ENCODE results near the gene TFE3.

The TFE3 gene, protein sequence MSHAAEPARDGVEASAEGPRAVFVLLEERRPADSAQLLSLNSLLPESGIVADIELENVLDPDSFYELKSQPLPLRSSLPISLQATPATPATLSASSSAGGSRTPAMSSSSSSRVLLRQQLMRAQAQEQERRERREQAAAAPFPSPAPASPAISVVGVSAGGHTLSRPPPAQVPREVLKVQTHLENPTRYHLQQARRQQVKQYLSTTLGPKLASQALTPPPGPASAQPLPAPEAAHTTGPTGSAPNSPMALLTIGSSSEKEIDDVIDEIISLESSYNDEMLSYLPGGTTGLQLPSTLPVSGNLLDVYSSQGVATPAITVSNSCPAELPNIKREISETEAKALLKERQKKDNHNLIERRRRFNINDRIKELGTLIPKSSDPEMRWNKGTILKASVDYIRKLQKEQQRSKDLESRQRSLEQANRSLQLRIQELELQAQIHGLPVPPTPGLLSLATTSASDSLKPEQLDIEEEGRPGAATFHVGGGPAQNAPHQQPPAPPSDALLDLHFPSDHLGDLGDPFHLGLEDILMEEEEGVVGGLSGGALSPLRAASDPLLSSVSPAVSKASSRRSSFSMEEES

GRCh38 chrX:49043220-49043986 lies at the start of gene TFE3:
TFE3 (minus strand) TSS chrX:49043357; CDS start chrX:49043226, 131 bp downstream.
- DNase-seq (ENCODE audit: low read depth in 2 of 2) = peak; percentile 86 to 90

- DNase-seq (ENCODE audit: low read depth in 2 of 2) = no peak
These were observed 46.4 kb upstream of the TFE3 start for GRCh38 chrX:49089553-49089952.

DNA sequence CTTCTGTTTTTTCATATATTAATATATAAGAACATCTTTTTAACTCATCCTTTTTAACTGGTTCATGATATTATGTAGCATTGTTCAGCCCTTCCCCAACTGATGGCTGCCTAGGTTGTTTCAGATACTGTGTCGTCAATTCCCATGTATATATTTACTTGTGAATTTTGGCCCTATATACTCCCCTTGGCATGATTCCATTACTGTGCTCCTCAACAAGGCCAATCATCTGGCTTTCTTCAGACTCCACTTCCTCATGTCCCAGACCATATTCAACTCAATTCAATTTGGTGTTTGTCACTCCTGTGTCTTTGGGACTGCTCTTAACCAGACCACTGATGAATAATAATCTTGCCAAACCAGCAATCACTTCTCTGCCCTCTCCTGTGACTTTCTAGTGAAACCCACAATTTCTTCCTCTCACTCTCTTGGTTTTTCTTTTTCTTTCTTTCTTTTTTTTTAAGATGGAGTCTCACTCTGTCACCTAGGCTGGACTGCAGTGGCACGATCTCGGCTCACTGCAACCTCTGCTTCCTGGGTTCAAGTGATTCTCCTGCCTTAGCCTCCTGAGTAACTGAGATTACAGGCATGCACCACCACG lies 39.2 kb upstream of the TFE3 start:
- DNase-seq (ENCODE audit: low read depth in 2 of 2) = no peak

DNA sequence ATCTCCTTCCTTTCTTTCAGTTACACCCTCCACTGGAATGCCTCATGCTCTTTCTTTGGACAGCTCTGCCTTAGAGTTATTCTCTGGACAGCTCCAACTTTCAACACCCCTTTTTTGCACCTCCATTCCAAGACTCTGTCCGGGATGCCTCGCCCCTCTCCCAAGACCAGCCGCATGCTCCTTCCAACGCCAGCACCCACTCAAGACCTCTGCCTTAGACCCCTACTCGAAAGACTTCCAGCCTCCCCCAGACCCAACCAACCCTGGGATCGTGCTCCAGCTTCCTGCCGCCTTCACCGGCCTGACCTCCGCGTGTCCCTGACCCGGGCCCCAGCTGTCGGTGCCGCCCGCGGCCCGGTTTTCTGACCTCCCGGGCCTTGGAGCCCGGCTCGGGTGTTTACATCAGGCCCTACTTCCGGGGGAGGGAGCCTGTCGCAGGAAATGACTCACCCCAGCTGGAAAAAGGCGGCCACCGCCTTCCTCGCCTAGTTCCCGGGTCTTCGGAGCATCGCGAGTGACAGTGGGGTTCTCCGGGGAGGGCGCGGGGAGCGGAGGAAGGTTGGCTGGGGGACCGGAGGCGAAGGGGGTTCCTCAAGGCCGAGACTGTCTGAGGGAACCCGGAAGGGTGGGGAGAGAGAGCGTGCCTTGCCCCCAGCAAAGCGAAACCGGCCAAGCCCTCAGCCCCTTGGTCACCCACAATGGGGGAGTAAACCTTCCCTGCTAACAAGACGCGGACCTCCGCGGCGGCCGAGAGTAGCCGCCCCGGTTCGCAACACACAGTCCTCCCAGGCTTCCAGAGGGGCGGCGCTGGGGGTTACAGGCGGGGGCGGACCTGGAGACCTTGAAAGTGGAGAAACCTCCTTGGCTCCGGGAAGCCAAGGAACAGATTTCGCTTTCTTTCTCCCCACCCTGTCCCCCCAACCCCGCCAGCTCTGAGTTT lies 36.6 kb upstream of the TFE3 start, which contains the start of gene WDR45:
WDR45 (minus strand) TSS at position 399 of the 940 bp plus-strand sequence. CDS start 1,792 bp downstream, outside the sequence.
- DNase-seq (ENCODE audit: low read depth in 2 of 2) = peak; percentile 32 to 42

GRCh38 chrX:49077941-49078340 lies 34.8 kb upstream of the TFE3 start:
- no peak for DNase-seq (ENCODE audit: low read depth in 2 of 2)

DNA sequence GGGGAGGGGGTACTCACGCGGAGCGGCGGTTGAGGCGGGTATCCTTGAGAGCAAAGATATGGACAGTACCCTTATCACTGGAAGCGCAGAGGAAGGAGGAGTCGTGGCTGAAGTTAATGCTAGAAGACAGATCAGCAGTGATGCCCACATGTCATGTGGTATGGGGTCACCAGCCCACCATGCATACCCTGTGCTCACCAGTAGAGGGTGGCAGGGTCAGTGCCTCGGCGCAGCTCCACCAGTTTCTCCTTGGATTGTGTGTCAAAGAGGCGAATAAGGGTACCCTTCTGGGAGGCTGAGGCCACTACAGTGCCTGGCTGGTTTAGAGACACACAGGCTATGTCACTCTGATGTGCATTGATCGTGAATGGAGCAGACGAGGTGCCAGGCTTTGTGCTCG lies 32.2 kb upstream of the TFE3 start:
- DNase-seq (ENCODE audit: low read depth in 2 of 2) = no peak

DNA sequence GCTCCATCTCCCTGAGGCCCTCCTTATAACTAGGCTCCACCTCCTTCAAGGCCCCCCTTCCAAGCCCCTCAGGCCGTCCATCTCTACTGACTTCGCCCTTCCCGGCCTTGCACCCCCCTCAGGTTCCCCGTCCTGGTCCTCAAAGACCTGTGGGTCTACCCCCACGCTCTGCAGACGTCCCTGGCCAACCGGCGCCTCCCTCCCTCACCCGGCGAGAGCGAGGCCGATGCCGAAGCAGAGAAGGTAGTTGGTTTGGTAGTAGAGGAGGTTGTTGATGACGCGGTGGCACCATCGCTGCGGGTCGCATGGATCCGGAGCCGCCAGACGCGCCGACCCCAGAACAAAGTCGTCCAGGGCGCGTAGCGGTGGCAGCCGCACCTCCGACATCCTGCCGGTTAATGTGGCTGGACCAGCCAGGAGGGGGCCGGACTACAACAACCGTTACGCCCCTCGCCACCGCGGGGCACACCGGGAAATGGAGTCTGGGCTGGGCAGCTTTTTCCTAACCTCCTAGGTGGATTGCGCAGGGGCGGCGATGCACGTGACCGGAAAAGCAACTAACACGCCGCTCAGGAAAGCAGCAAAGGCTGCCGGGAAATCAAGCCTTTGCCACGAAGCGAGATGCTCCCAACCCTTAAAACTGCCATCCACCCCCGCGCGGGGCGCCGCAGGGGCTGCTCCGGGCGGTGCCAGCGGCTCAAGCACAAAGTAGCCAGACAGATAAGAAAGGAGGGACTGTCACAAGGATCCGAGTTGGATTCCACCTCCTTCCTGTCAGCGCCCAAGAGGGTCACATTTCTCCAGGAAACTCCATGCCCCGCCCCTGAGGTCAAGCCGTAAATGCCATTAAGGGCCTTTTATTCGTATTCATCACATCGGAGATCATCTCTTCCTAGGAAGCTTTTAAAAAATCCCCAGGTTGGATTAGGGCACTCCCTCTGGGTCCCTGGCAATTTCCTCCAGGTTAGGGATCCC lies 30.7 kb upstream of the TFE3 start, which contains the start of gene PRAF2:
PRAF2 (minus strand) TSS at position 402 of the 975 bp plus-strand sequence; CDS start at position 387, 15 bp downstream.
- peak; percentile 75 to 76 for DNase-seq (ENCODE audit: low read depth in 2 of 2)

GRCh38 chrX:49072712-49073095 lies 29.5 kb upstream of the TFE3 start:
- DNase-seq (ENCODE audit: low read depth in 2 of 2) = no peak

- DNase-seq (ENCODE audit: low read depth in 2 of 2) = no peak
These were observed 28.9 kb upstream of the TFE3 start for GRCh38 chrX:49071877-49072711.

DNA sequence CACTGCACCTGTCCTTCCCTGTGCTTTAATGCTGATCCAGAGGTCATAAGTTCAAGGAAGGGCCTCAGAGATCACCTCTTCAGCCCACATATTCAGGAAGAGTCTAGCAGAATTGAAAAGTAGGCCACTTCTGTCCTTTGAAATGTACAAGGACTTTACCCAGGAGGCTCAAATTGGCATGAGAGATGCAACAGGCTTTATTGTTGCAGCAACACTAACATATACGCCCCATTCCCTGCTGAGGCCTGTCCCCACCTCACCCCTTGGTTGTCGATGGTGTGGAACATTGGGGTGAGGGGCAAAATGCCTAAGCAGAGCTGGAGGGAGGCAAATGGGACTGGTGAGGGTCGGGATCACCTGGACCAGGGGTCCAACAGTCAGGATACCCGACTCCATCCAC lies 27.8 kb upstream of the TFE3 start:
- DNase-seq (ENCODE audit: low read depth in 2 of 2) = no peak

DNA sequence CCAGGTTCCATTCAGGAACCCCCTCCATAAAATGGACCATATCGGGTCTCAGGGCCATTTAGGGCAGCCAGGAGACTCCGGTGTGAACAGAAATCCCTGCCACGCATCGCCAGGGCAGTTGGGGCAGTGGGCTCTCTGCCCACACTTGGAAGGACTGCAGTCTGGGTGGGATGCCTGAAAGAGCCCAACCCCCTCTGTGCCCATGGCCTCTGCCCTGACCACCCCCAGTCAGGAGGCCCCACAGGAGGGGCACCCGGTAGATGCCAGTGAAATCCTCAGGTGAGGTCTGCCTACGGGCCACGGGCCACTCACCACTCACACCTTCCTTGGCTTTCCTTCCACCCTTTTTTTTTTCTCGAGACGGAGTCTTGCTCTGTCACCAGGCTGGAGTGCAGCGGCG lies 25.9 kb upstream of the TFE3 start:
- DNase-seq (ENCODE audit: low read depth in 2 of 2) = no peak

- no peak for DNase-seq (ENCODE audit: low read depth in 2 of 2)
These were observed 24.3 kb upstream of the TFE3 start for GRCh38 chrX:49067285-49068120.

DNA sequence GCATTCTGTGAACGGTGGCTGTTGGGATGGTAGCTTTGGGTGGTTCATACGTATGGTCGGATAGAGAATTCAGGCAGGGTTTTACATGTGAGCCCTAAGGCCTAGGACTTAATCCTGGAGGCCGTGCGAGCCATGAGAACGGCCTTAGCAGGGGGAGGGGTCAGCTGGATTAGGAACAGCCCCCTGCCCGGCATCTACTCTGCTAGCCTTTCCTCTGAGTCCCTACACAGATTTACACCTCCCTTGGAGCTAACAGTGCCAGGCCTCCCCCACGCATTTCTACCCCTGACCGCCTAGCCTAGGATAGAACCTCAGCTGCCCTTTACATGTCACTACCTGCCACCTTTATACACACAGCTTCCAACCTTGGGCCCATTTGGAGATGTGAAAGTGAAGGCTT lies 23.5 kb upstream of the TFE3 start:
- no peak for DNase-seq (ENCODE audit: low read depth in 2 of 2)

GRCh38 chrX:49066278-49066677 lies 23.1 kb upstream of the TFE3 start:
- DNase-seq (ENCODE audit: low read depth in 2 of 2) = no peak

- no peak for DNase-seq (ENCODE audit: low read depth in 2 of 2)
These were observed 21.6 kb upstream of the TFE3 start for GRCh38 chrX:49064735-49065134.

DNA sequence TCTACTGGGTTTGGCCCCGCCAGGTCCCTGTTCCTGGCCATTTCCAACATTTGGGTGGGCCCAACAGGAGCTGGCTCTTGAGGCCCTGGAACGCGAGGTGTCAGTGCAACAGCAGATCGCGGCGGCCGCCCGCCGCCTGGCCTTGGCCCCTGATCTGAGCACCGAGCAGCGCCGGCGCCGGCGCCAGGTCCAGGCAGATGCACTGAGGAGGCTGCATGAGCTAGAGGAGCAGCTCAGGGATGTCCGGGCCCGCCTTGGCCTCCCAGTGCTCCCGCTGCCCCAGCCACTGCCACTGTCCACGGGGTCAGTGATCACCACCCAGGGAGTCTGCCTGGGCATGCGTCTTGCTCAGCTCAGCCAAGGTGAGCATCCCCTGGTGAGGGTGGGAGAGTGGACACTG lies 21.1 kb upstream of the TFE3 start:
- no peak for DNase-seq (ENCODE audit: low read depth in 2 of 2)

- DNase-seq (ENCODE audit: low read depth in 2 of 2) = no peak
These were observed 20.6 kb upstream of the TFE3 start for GRCh38 chrX:49063715-49064114.

- DNase-seq (ENCODE audit: low read depth in 2 of 2) = no peak
These were observed 18.8 kb upstream of the TFE3 start for GRCh38 chrX:49061916-49062315.
